Prostate gland (tissue), 2 donors: ENCODE results near the gene INTS1. TPM values are rescaled to one million over a fixed set of nuclear protein-coding genes. Genes with fewer than 3 reads are reported as not detected.
"Not testable (repeated sequence)": the region's sequence is repeated elsewhere in the genome, so short reads cannot be mapped to it uniquely, and the experiment has no call there.

Experiments
- DNase-seq: peaks from one replicate; pipeline ENCODE4 v3.0.0-alpha.2; 2019; ENCODE audit warnings: low spot score
- H3K27ac ChIP-seq, 2 donors: fragments of 200-600 bp; sonication (generic); 2 replicates each; pipeline ENCODE4 v1.5.1; 2017 to 2019
- H3K27me3 ChIP-seq: fragments of 200-600 bp; sonication (generic); replicated peaks from 2 replicates; pipeline ENCODE4 v1.5.1; 2019; ENCODE audit not compliant: insufficient read depth
- H3K36me3 ChIP-seq, 2 donors: fragments of 200-600 bp; sonication (generic); 1 replicate in 1 of 2; 2 replicates in 1 of 2; pipeline versions ENCODE4 v1.5.1 to v1.8.1; 2017 to 2019
- H3K4me1 ChIP-seq: fragments of 200-600 bp; sonication (generic); replicated peaks from 2 replicates; pipeline ENCODE4 v1.5.1; 2019
- H3K4me3 ChIP-seq, 2 donors: fragments of 200-600 bp; sonication (generic); 2 replicates each; pipeline ENCODE4 v1.5.1; 2017 to 2019
- H3K9me3 ChIP-seq: fragments of 200-600 bp; sonication (generic); 2 replicates; pipeline ENCODE4 v1.5.1; 2017
- POLR2A ChIP-seq: fragments of 450-650 bp; IDR thresholded peaks from one replicate; pipeline ENCODE4 v1.6.1; 2016; ENCODE audit warnings: antibody characterized with exemption, mild to moderate bottlenecking
- POLR2AphosphoS5 ChIP-seq: sonication (generic); formaldehyde crosslinking; IDR thresholded peaks from one replicate; pipeline ENCODE4 v1.6.1; 2017; ENCODE audit warnings: antibody characterized with exemption
- WGBS: methylation state at CpG from one replicate; pipeline ENCODE4 v1.1.5; 2018; 5-methylcytosine and 5-hydroxymethylcytosine counted together
- intact Hi-C: fragments of 100-400 bp; cut with DNase I; formaldehyde crosslinking; loops from one replicate; pipeline ENCODE4 v1.14.2; 2022
- total RNA-seq, 2 donors: library from RNA; depleted of rRNA; stranded (reverse); fragments of >200 nt; gene quantifications; one replicate each; pipeline ENCODE4 v1.1.0, GENCODE V29; 2016
- TF ChIP-seq, protein P1 (sequence below), 4 experiments: fragments of 200-600 bp in 2 of 4; fragments of 450-650 bp in 2 of 4; sonication (generic) in 2 of 4; IDR thresholded peaks; 1 replicate in 3 of 4; 2 replicates in 1 of 4; pipeline ENCODE4 v1.5.1; 2016 to 2019; ENCODE audit warnings: antibody characterized with exemption in 4 of 4, mild to moderate bottlenecking in 2 of 4, moderate library complexity in 2 of 4

The INTS1 gene
- total RNA-seq, 2 donors from 2014 or later, result 64.9 to 146 TPM

DNA sequence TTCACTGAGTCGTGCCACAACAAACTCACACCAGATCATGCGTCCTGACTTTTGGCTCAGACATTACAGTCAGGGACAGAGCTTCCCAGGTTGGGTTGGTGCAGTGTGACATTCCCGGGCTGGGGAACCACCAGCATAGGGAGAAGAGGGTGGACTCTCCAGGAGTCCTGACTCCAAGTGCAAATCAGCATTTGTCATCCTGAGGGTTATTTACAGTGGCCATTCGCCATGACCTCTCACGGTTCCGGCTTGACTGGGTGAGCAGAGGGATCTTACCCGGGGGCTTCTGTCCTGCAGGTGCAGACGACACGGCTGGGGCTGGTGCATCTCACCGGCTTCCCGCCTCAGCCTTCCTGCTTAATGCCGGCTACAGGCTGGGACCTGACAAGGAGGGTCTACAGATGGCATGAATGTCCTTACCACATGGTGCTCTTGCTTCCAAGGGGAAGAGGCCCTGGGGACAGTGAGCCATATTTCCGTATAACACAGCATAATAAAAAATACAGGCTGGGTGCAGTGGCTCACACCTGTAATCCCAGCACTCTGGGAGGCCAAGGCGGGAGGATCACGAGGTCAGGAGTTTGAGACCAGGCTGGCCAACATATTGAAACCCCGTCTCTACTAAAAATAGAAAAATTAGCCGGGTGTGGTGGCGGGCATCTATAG lies 12.5 kb upstream of the INTS1 start:
- no peak overlapping the region for H3K27ac ChIP-seq
- TF ChIP-seq POLR2AphosphoS5, result no peak
- TF ChIP-seq POLR2A, result no peak
- TF ChIP-seq, protein P1, sequence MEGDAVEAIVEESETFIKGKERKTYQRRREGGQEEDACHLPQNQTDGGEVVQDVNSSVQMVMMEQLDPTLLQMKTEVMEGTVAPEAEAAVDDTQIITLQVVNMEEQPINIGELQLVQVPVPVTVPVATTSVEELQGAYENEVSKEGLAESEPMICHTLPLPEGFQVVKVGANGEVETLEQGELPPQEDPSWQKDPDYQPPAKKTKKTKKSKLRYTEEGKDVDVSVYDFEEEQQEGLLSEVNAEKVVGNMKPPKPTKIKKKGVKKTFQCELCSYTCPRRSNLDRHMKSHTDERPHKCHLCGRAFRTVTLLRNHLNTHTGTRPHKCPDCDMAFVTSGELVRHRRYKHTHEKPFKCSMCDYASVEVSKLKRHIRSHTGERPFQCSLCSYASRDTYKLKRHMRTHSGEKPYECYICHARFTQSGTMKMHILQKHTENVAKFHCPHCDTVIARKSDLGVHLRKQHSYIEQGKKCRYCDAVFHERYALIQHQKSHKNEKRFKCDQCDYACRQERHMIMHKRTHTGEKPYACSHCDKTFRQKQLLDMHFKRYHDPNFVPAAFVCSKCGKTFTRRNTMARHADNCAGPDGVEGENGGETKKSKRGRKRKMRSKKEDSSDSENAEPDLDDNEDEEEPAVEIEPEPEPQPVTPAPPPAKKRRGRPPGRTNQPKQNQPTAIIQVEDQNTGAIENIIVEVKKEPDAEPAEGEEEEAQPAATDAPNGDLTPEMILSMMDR (IDR thresholded peaks at IDR 0.05), result no peak
- WGBS, result 66% methylated on average over 18 of the region's 18 CpGs
- H3K9me3 ChIP-seq, result no peaks in the 10 kb centered on the region
- H3K27me3 ChIP-seq, result no peaks in the 10 kb centered on the region
- intact Hi-C loops, result no loop called here
- DNase-seq, result no peak
- H3K36me3 ChIP-seq, result no peaks in the 10 kb centered on the region
- H3K4me1 ChIP-seq, result no peaks in the 10 kb centered on the region
- H3K4me3 ChIP-seq, result no peak overlapping the region

DNA sequence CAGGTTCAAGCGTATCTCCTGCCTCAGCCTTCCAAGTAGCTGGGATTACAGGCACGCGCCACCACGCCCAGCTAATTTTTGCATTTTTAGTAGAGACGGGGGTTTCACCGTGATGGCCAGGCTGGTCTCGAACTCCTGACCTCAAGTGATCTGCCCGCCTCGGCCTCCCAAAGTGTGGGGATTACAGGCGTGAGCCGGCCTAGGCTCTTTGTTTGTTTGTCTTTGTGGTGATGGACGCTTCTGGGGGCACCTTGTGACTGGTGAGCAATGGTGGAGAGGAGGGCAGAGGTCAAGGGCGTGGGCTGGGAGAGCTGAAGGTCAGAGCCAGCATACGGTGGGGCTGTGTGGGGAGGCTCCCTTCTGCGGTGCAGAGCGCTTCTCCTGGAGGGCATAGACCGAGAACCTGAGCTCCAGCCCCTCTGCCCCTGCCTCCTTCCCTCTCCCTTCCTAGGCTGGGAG lies 11.3 kb upstream of the INTS1 start:
- not testable (repeated sequence) for H3K27me3 ChIP-seq
- 79% methylated on average over 17 of the region's 17 CpGs for WGBS

DNA sequence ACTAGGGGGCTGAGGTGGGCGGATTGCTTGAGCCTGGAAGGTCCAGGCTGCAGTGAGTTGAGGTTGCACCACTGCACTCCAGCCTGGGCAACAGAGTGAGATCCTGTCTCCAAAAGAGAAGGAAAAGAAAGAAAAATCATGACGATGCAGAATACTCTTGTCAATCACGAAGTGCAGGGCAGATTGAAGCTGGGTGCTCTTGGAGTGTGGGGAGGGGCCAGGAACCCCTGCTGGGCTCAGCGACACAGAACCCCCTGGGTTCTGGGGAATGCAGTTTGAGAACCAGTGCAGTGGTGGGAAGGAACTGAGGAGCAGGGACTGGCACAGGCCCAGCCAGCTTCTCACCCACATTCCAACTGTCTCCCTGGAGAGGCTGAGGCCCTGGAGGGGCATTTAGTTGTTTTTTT lies 10.8 kb upstream of the INTS1 start:
- TF ChIP-seq POLR2A (no peak), POLR2AphosphoS5 (no peak)
- TF ChIP-seq, protein P1 (IDR thresholded peaks at IDR 0.05), result no peak
- no peak overlapping the region for H3K27ac ChIP-seq
- H3K4me3 ChIP-seq, result no peak overlapping the region
- intact Hi-C loops, result no loop called here
- H3K36me3 ChIP-seq, result no peaks in the 10 kb centered on the region
- no peaks in the 10 kb centered on the region for H3K9me3 ChIP-seq
- DNase-seq, result no peak
- no peaks in the 10 kb centered on the region for H3K27me3 ChIP-seq
- no peaks in the 10 kb centered on the region for H3K4me1 ChIP-seq
- 77% methylated on average over 4 of the region's 4 CpGs for WGBS

More for the DNA sequence above, 11.3 kb upstream of the INTS1 start:
- DNase-seq, H3K27ac ChIP-seq, H3K9me3 ChIP-seq, intact Hi-C loops, H3K4me1 ChIP-seq, H3K36me3 ChIP-seq, H3K4me3 ChIP-seq: not testable (repeated sequence)

GRCh38 chr7:1514407-1514806 lies 10.2 kb upstream of the INTS1 start:
- intact Hi-C loops, result no loop called here
- Histone ChIP-seq H3K36me3 (no peaks in the 10 kb centered on the region), H3K4me3 (no peak overlapping the region), H3K9me3 (no peaks in the 10 kb centered on the region), H3K27ac (no peak overlapping the region), H3K4me1 (no peaks in the 10 kb centered on the region), H3K27me3 (no peaks in the 10 kb centered on the region)
- TF ChIP-seq, protein P1 (IDR thresholded peaks at IDR 0.05), result no peak
- TF ChIP-seq POLR2AphosphoS5 (no peak), POLR2A (no peak)
- no peak for DNase-seq
- 83% methylated on average over 12 of the region's 12 CpGs for WGBS

GRCh38 chr7:1513657-1514095 lies 9.5 kb upstream of the INTS1 start:
- WGBS, result 34% methylated on average over 20 of the region's 20 CpGs
- H3K27ac ChIP-seq, result no peak overlapping the region
- no peaks in the 10 kb centered on the region for H3K36me3 ChIP-seq
- no peak overlapping the region for H3K4me3 ChIP-seq
- H3K9me3 ChIP-seq, result no peaks in the 10 kb centered on the region
- no peaks in the 10 kb centered on the region for H3K27me3 ChIP-seq
- intact Hi-C loops, result no loop called here
- no peak for TF ChIP-seq POLR2A
- no peak for TF ChIP-seq POLR2AphosphoS5
- TF ChIP-seq, protein P1 (IDR thresholded peaks at IDR 0.05), result no peak
- no peak for DNase-seq
- H3K4me1 ChIP-seq, result no peaks in the 10 kb centered on the region
